ENCODE measurements around the gene SLTM.

- TF ChIP-seq CTCF (IDR thresholded peaks at IDR 0.05; ENCODE audit: low read length) (no peak), EZH2phosphoT487 (IDR thresholded peaks at IDR 0.05; ENCODE audit: low read length) (no peak)
Observed at GRCh38 chr15:58910456-58910855, 23.0 kb downstream of the SLTM start.

Measured in MM.1S (cell line).